Lung (tissue), 16 donors: ENCODE results near the gene RHOBTB1. TPM values are rescaled to one million over a fixed set of nuclear protein-coding genes. Genes with fewer than 3 reads are reported as not detected.

Experiments used
- ATAC-seq: fragments of 200-7000 bp; cut with Tn5 transposase; one replicate; pipeline ENCODE4 v1.9.1; 2020; ENCODE audit warnings: moderate number of reproducible peaks; ENCODE audit not compliant: insufficient read depth, low FRiP score
- DNase-seq, 3 donors: peaks; one replicate each; pipeline ENCODE4 v3.0.0-alpha.2; 2013 to 2017
- H3K27ac ChIP-seq, 2 donors: one replicate each; pipeline ENCODE4 v1.5.1; 2013; ENCODE audit warnings: mild to moderate bottlenecking in 2 of 2, moderate library complexity in 2 of 2, control low read depth in 1 of 2, inconsistent platforms in 1 of 2, low read depth in 1 of 2, low read length in 1 of 2
- H3K27me3 ChIP-seq, 3 donors: one replicate each; pipeline ENCODE4 v1.5.1; 2013; ENCODE audit warnings: low read length in 2 of 3; ENCODE audit not compliant: control insufficient read depth in 3 of 3, insufficient read depth in 3 of 3
- H3K36me3 ChIP-seq, 4 donors: one replicate each; pipeline ENCODE4 v1.5.1; 2013; ENCODE audit warnings: low read length in 4 of 4, mild to moderate bottlenecking in 1 of 4, moderate library complexity in 1 of 4; ENCODE audit not compliant: control insufficient read depth in 4 of 4, insufficient read depth in 4 of 4
- H3K4me1 ChIP-seq, 5 donors: one replicate each; pipeline ENCODE4 v1.5.1; 2013; ENCODE audit warnings: low read length in 5 of 5, mild to moderate bottlenecking in 2 of 5, moderate library complexity in 1 of 5; ENCODE audit not compliant: control insufficient read depth in 5 of 5, insufficient read depth in 5 of 5
- H3K4me3 ChIP-seq: one replicate; pipeline ENCODE4 v1.5.1; 2013; ENCODE audit warnings: mild to moderate bottlenecking, control low read depth, moderate library complexity
- H3K9ac ChIP-seq, 2 donors: one replicate each; pipeline ENCODE4 v1.5.1; 2013; ENCODE audit warnings: low read length in 2 of 2, control low read depth in 1 of 2; ENCODE audit not compliant: insufficient read depth in 1 of 2
- H3K9me3 ChIP-seq, 4 donors: one replicate each; pipeline ENCODE4 v1.5.1; 2013; ENCODE audit warnings: low read length in 3 of 4, mild to moderate bottlenecking in 1 of 4, moderate library complexity in 1 of 4; ENCODE audit not compliant: control insufficient read depth in 4 of 4, insufficient read depth in 3 of 4
- WGBS, 2 donors: extraction: QIAGEN DNeasy Blood & Tissue Kit; methylation state at CpG; one replicate each; pipeline ENCODE4 v1.1.7; 2013; 5-methylcytosine and 5-hydroxymethylcytosine counted together
- long read RNA-seq, 5 donors: transcript quantifications; one replicate each; lab custom pipeline, GENCODE V29; 2026
- polyA plus RNA-seq, 2 donors: library from polyadenylated mRNA; stranded (reverse); fragments of 200-250 nt; gene quantifications; one replicate each; pipeline ENCODE4 v1.2.1, GENCODE V29; 2013
- total RNA-seq, 2 donors: library from RNA; depleted of rRNA in 1 of 2; stranded (reverse); fragments of >200 nt in 1 of 2; gene quantifications; one replicate each; pipeline ENCODE4 v1.2.1, GENCODE V29; 2014 to 2021
- TF ChIP-seq, protein P1 (sequence below): IDR thresholded peaks from 2 replicates; pipeline ENCODE4 v1.5.1; 2012; ENCODE audit warnings: mild to moderate bottlenecking; ENCODE audit errors: control extremely low read depth, extremely low read depth
- donor health status: control.
- donor health status: control.
- donor health status: Bipolar disorder and iron deficiency.
- donor health status: healthy.
- donor health status: DM: yes; HTN: yes; CAD: no.

The RHOBTB1 gene
- total RNA-seq, result 10 to 100 TPM; 10.9 to 27.2 TPM
- 1 to 10 TPM; 4.8 to 5.1 TPM for polyA plus RNA-seq
- long read RNA-seq, donor 1, full-length matches to known transcripts, result 4 of 4 reads
- long read RNA-seq, donor 1, partial matches to known transcripts, result 0 of 4 reads
- long read RNA-seq, donor 1, other reads (novel, unspliced or antisense), result 0 of 4 reads
- long read RNA-seq, donor 2, full-length matches to known transcripts, result 3 of 3 reads
- long read RNA-seq, donor 2, partial matches to known transcripts, result 0 of 3 reads
- long read RNA-seq, donor 2, other reads (novel, unspliced or antisense), result 0 of 3 reads
- long read RNA-seq, donor 3, full-length matches to known transcripts, result 2 of 2 reads
- long read RNA-seq, donor 3, partial matches to known transcripts, result 0 of 2 reads
- long read RNA-seq, donor 3, other reads (novel, unspliced or antisense), result 0 of 2 reads
- long read RNA-seq, donor 4, result 0 reads
- long read RNA-seq, donor 5, full-length matches to known transcripts, result 4 of 4 reads
- long read RNA-seq, donor 5, partial matches to known transcripts, result 0 of 4 reads
- long read RNA-seq, donor 5, other reads (novel, unspliced or antisense), result 0 of 4 reads

DNA sequence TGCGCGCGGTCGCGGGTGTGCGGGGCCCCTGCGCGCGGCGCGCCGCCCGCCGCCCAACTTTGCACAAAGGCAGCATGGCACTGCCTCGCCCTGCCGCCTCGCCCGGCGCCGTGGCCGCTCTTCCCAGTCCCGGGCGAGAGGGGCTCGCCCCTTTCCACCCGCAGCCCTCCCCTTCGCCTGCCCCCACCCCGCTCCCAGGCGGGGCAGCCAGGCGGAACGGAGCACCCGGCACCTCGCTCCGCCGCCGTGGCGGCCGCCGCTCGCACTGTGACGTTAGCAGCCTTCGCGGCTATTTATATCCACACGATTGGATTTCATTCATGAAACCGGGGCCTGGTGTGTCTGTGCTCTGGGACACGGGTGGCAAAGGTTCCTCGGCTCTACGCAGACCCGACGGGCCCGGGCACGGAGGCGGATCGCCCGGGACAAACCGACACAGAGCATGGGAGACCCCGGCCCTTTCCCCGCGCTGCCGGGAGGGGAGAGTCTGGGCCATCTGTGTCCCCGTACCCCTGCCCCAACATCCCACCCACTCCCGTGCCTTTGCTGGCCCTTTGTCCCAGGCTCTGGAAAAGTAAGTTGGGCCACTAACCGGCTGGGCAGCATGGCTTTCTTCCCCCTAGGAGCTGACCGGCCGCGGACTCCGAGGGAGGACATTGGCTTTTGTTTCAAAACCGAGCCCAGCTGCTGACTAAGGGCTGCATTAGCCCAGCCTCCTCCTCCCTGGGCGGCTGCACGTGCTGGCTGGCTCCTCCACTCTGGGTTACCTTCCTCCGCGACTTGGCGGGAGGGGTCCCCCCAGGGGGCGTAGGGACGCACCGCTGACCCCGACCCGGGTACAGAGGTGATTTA is at the start of gene RHOBTB1:
RHOBTB1 (minus strand) TSS at position 128 of the 852 bp plus-strand sequence. CDS start 32,643 bp downstream, outside the sequence.
- H3K4me3 ChIP-seq, result peak within 1 kb of the TSS; percentile 75
- peak within 1 kb of the TSS; percentile 95 to 98 for H3K9ac ChIP-seq
- WGBS, 2 donors, result 0 to 1% methylated on average over 68 to 77 of the region's 77 CpGs
- peaks cover 0 to 23% (median 3%) of the 10 kb centered on the region in 5 donors for H3K4me1 ChIP-seq
- H3K9me3 ChIP-seq, result no peaks in the 10 kb centered on the region
- no peaks in the 10 kb centered on the region for H3K27me3 ChIP-seq
- peak; percentile 91 to 93 (median 92) for DNase-seq
- H3K27ac ChIP-seq, result peak within 1 kb of the TSS; percentile 97 to 99
- no peaks in the 10 kb centered on the region for H3K36me3 ChIP-seq
- peak; percentile 84 for ATAC-seq
- TF ChIP-seq, protein P1, sequence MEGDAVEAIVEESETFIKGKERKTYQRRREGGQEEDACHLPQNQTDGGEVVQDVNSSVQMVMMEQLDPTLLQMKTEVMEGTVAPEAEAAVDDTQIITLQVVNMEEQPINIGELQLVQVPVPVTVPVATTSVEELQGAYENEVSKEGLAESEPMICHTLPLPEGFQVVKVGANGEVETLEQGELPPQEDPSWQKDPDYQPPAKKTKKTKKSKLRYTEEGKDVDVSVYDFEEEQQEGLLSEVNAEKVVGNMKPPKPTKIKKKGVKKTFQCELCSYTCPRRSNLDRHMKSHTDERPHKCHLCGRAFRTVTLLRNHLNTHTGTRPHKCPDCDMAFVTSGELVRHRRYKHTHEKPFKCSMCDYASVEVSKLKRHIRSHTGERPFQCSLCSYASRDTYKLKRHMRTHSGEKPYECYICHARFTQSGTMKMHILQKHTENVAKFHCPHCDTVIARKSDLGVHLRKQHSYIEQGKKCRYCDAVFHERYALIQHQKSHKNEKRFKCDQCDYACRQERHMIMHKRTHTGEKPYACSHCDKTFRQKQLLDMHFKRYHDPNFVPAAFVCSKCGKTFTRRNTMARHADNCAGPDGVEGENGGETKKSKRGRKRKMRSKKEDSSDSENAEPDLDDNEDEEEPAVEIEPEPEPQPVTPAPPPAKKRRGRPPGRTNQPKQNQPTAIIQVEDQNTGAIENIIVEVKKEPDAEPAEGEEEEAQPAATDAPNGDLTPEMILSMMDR, result no peak

DNA sequence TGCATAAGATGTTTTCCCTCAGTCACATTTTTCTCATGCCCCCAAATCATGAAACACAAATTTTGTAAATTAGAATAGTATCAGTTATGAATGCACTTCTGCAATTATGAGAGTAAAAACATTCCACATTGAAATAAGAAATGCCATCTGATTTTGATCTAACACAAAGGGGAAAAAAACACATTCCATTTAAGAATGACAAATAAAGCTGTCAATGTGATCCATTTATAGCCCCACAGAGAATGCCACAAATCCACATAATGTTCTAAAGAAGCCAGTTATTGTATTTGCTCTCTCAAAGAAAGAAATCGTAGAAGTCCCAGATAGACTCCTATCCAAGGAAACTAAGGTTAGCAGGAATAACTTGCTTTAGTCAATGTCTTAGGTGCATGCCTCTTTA is 48.7 kb upstream of the RHOBTB1 start:
- TF ChIP-seq, protein P1, result no peak

DNA sequence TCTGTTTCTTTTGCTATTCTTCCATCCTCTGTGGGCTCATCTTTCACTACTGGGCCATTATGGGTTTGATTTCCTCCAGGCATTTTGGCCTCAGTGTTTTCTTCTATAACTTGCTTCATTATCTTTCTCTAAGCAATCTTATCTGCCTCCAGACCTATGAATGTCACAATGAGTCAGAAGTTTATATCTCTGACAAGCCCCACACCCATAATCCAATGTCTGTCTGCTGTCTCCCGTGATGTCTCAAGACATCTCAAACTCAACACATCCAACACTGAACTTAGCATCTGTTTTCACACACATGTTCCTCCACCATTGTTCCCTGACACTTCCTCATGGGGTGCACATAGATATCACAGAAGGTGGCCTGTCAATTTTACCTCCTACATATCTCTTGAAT is 46.7 kb upstream of the RHOBTB1 start:
- Histone ChIP-seq H3K9me3 (no peaks in the 10 kb centered on the region), H3K27ac (no peak overlapping the region), H3K36me3 (no peaks in the 10 kb centered on the region), H3K4me1 (peaks cover 0 to 12% (median 9%) of the 10 kb centered on the region in 5 donors), H3K4me3 (no peak overlapping the region), H3K27me3 (no peaks in the 10 kb centered on the region), H3K9ac (no peak overlapping the region)
- TF ChIP-seq, protein P1, result no peak
- WGBS, 2 donors, result 90 to 93% methylated on average over 1 of the region's 1 CpG
- no peak for ATAC-seq
- DNase-seq, result no peak

More for the DNA sequence above, 48.7 kb upstream of the RHOBTB1 start:
- no peak for DNase-seq
- WGBS, 2 donors, result 88 to 94% methylated on average over 1 of the region's 1 CpG
- no peak for ATAC-seq
- H3K9me3 ChIP-seq, result no peaks in the 10 kb centered on the region
- H3K9ac ChIP-seq, result no peak overlapping the region
- no peaks in the 10 kb centered on the region for H3K36me3 ChIP-seq
- H3K4me1 ChIP-seq, result peaks cover 0 to 9% (median under 1%) of the 10 kb centered on the region in 5 donors
- H3K27me3 ChIP-seq, result no peaks in the 10 kb centered on the region
- no peak overlapping the region for H3K27ac ChIP-seq
- H3K4me3 ChIP-seq, result no peak overlapping the region
